Fibroblast of villous mesenchyme (primary cell): ENCODE results near the gene RNF220. TPM values are rescaled to one million over a fixed set of nuclear protein-coding genes. Genes with fewer than 3 reads are reported as not detected.

ENCODE experiments used
- DNase-seq: peaks from one replicate; pipeline ENCODE4 v3.0.0-alpha.2; 2010; ENCODE audit warnings: low read depth
- H3K4me3 ChIP-seq: 2 replicates; pipeline ENCODE4 v1.5.1; 2011; ENCODE audit warnings: low read depth, mild to moderate bottlenecking, low read length
- CTCF ChIP-seq: IDR thresholded peaks from 2 replicates; pipeline ENCODE4 v1.5.1; 2012; ENCODE audit warnings: low read depth, mild to moderate bottlenecking, low read length; ENCODE audit not compliant: insufficient read depth
- total RNA-seq: library from RNA; depleted of rRNA; stranded (reverse); fragments of >200 nt; gene quantifications from 2 replicates; pipeline ENCODE4 v1.2.3, GENCODE V29; 2012

RNF220 gene
- total RNA-seq, 1 donor: 47.5 TPM

GRCh38 chr1:44646261-44647110 is 241.4 kb downstream of the RNF220 start:
- no peak for TF ChIP-seq CTCF
- DNase-seq: no peak
- H3K4me3 ChIP-seq: no peak overlapping the region

- DNase-seq: no peak
- no peak overlapping the region for H3K4me3 ChIP-seq
- no peak for TF ChIP-seq CTCF
These were observed 242.8 kb downstream of the RNF220 start for GRCh38 chr1:44647896-44648295.

- TF ChIP-seq CTCF: no peak
- no peak overlapping the region for H3K4me3 ChIP-seq
- no peak for DNase-seq
These were observed 243.6 kb downstream of the RNF220 start for GRCh38 chr1:44648529-44649250.

GRCh38 chr1:44649788-44650158 is 244.7 kb downstream of the RNF220 start:
- no peak for DNase-seq
- TF ChIP-seq CTCF: no peak
- no peak overlapping the region for H3K4me3 ChIP-seq

- no peak for TF ChIP-seq CTCF
- no peak overlapping the region for H3K4me3 ChIP-seq
- DNase-seq: no peak
These were observed 245.2 kb downstream of the RNF220 start for GRCh38 chr1:44650159-44650831.

- no peak for DNase-seq
- TF ChIP-seq CTCF: no peak
These were observed 246.0 kb downstream of the RNF220 start for GRCh38 chr1:44651069-44651468.

More at GRCh38 chr1:44651069-44651468, 246.0 kb downstream of the RNF220 start:
- H3K4me3 ChIP-seq: no peak overlapping the region
